Activated naive CD8-positive, alpha-beta T cell treated with anti-CD3 and anti-CD28 coated beads, Interleukin-2, amount 10 ng/mL, durations not matched to agents 7 days and 5 days (primary cell): ENCODE measurements around the gene SEMA5B. TPM values are rescaled to one million over a fixed set of nuclear protein-coding genes. Genes with fewer than 3 reads are reported as not detected.

ENCODE experiments used
- ATAC-seq: fragments of 150-1000 bp; cut with Tn5 transposase; one replicate; pipeline ENCODE4 v1.10.0; 2021; ENCODE audit warnings: low read depth, moderate library complexity
- POLR2A ChIA-PET: fragments of 350-600 bp; sonication (Branson Sonifier 250); formaldehyde crosslinking; loops from one replicate; lab custom pipeline; 2021; ENCODE audit warnings: antibody characterized with exemption; lab: Charles Lee
- DNase-seq: peaks from one replicate; pipeline ENCODE4 v3.0.0; 2021
- H3K27ac Mint-ChIP-seq: one replicate; pipeline ENCODE4 v1.8.0; 2022; ENCODE audit warnings: mild to moderate bottlenecking, mixed read lengths
- H3K27me3 Mint-ChIP-seq: one replicate; pipeline ENCODE4 v1.8.0; 2022; ENCODE audit warnings: mild to moderate bottlenecking, moderate library complexity, mixed read lengths
- H3K36me3 Mint-ChIP-seq: one replicate; pipeline ENCODE4 v1.8.0; 2021; ENCODE audit warnings: mild to moderate bottlenecking, mixed read lengths
- H3K4me1 Mint-ChIP-seq: one replicate; pipeline ENCODE4 v1.8.0; 2021; ENCODE audit warnings: mixed read lengths
- H3K4me3 Mint-ChIP-seq: one replicate; pipeline ENCODE4 v1.8.0; 2022; ENCODE audit warnings: mild to moderate bottlenecking, moderate library complexity, mixed read lengths
- H3K9me3 Mint-ChIP-seq: one replicate; pipeline ENCODE4 v1.8.0; 2021; ENCODE audit warnings: mixed read lengths
- total RNA-seq, 2 experiments: library from RNA; stranded (reverse); gene quantifications; one replicate each; pipeline ENCODE4 v1.2.3, GENCODE V29; 2021

Gene SEMA5B
- total RNA-seq, 2 experiments from 2014 or later: 0.17 to 0.28 TPM

DNA sequence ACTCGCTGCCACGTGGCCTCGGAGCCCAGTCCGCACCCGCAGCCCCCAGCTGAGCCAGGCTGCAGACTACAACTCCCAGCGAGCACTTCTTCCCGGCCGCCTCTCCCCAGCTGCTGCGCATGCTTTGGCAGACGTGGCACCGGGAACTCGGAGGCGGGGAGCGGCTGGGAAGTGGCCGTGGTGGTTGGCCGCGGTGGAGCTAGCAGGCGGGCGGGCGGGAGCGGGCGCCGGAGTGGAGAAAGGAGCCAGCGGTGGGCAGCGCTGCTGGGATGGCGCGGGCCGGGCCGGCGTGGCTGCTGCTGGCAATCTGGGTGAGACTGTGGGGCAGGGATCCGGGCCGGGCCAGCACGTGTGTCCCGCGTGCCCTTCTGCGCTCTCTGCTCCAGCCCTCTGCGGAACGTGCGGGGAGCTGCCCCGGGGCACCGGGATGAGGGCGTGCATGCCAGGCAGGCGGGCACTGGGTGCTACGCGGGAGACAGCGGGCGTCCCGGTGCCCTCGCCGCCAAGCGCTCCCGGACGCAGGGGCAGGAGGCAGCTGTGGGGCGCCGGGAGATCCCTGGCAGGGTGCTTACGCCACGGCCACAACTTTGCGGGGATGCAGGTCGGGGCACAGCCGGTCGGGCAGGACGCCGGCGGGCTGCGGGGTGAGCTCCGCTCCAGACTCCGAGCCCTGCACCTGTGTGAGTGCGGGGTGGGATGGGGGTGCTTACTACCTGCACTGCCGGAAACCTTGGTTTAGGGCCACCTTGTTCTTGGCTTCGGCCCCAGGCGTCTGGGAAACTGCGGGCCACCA, 39.5 kb upstream of the SEMA5B start, which contains the start of gene PDIA5:
Gene PDIA5, plus strand, starts transcription at position 130 of the 793 bp plus-strand sequence. Its CDS starts 140 bp downstream, at position 270.
- Mint-ChIP-seq H3K4me3 (peak within 1 kb of the TSS; percentile 81), H3K9me3 (no peaks in the 10 kb centered on the region), H3K36me3 (peaks cover 3% of the 10 kb centered on the region), H3K27ac (peak within 1 kb of the TSS; percentile 54), H3K27me3 (peaks cover 8% of the 10 kb centered on the region), H3K4me1 (peaks cover 38% of the 10 kb centered on the region)
- ATAC-seq (peak; percentile 66), DNase-seq (peak; percentile 73)
- POLR2A ChIA-PET: interaction anchor here (0.9 kb wide), 2 partner anchors 19 to 135 kb away, joined by 3 to 8 read pairs; partner anchors contain the start of gene SEC22A

DNA sequence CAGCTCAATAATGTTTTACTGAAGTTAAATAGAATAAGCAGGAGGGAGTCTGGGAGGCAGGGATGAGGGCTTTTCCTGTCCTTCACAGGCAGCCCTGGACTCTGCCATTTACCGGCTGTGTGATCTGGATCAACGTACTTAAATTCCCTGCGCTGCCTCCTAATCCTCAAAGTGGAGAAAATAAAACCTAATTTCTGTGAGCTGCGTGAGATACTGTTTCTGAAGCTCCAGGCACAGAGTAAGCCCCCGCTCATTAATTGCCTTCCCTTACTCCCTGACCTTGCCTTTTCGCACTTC, 39.0 kb upstream of the SEMA5B start:
- no peaks in the 10 kb centered on the region for H3K9me3 Mint-ChIP-seq
- peak overlapping the region; percentile 81 for H3K4me3 Mint-ChIP-seq
- H3K27me3 Mint-ChIP-seq: peaks cover 13% of the 10 kb centered on the region
- ATAC-seq (no peak), DNase-seq (no peak)
- peak overlapping the region; percentile 54 for H3K27ac Mint-ChIP-seq
- POLR2A ChIA-PET: interaction anchor here (0.9 kb wide), 1 partner anchor 135 kb away, joined by 3 read pairs; the partner anchor contains the start of gene SEC22A
- H3K4me1 Mint-ChIP-seq: peaks cover 37% of the 10 kb centered on the region
- H3K36me3 Mint-ChIP-seq: peaks cover 2% of the 10 kb centered on the region

DNA sequence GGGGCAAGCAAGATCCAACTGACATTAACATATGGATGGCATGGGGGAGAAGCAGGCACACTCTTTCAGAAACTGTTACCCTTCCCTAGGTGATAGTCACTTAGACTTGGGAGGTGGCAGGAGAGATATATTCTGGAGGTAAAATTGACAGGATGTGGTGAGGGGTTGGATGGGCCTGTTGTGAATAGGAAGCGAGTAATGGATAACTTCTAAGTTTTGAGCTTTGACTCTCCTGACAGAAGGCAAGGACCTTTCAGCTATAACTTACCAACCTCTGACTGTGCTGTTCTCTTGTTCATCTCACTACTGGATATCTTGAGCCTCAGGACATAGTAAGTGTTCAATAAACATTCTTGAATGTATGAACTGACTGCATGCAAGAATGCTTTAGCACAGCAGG, 37.4 kb upstream of the SEMA5B start:
- ATAC-seq: peak; percentile 55
- POLR2A ChIA-PET: no interaction called here

DNA sequence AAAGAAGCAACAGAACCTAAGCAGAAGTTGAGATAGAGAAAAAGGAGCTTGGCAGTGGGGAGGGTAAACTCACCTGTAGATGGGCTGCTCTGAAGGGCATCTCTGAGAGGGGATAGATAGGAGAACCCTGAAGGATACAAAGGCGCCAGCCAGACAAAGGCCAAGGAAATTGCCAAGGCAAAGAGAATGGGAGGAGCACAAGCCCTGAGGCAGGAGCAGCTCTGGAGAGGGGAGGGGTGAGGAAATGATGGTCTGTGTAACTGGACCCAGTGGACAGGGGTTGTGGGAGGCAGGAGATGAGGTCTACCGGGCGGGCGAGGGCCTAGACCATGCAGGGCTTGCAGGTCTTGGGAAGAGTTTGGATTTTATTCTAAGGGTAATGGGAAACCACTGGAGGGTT, 36.9 kb upstream of the SEMA5B start:
- no peak for ATAC-seq
- H3K27ac Mint-ChIP-seq: no peak overlapping the region
- no peaks in the 10 kb centered on the region for H3K9me3 Mint-ChIP-seq
- peaks cover 34% of the 10 kb centered on the region for H3K4me1 Mint-ChIP-seq
- peak overlapping the region; percentile 31 for H3K4me3 Mint-ChIP-seq
- DNase-seq: no peak
- peaks cover 21% of the 10 kb centered on the region for H3K27me3 Mint-ChIP-seq
- POLR2A ChIA-PET: no interaction called here
- peaks cover 2% of the 10 kb centered on the region for H3K36me3 Mint-ChIP-seq

More for the DNA sequence above, 37.4 kb upstream of the SEMA5B start:
- Mint-ChIP-seq H3K27ac (peak overlapping the region; percentile 1), H3K36me3 (peaks cover 2% of the 10 kb centered on the region), H3K9me3 (no peaks in the 10 kb centered on the region), H3K4me1 (peaks cover 34% of the 10 kb centered on the region), H3K4me3 (peak overlapping the region; percentile 31), H3K27me3 (peaks cover 20% of the 10 kb centered on the region)
- no peak for DNase-seq

DNA sequence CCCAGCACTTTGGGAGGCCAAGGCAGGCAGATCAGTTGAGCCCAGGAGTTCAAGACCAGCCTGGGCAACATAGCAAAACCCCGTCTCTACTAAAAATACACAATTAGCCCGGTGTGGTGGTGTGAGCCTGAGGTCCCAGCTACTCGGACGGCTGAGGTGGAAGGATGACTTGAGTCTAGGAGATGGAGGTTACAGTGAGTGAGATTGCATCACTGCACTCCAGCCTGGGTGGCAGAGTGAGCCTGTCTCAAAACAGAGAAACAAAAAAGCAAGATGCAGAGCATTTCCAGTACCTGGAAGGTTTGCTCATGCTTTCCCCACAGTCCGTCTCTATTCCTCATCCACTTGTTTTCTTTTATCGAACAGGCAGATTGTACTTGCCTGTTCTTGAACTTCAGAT, 35.5 kb upstream of the SEMA5B start:
- Mint-ChIP-seq H3K36me3 (peaks cover 2% of the 10 kb centered on the region), H3K9me3 (no peaks in the 10 kb centered on the region), H3K27me3 (peaks cover 21% of the 10 kb centered on the region), H3K4me3 (no peak overlapping the region), H3K4me1 (peaks cover 28% of the 10 kb centered on the region), H3K27ac (no peak overlapping the region)
- DNase-seq (no peak), ATAC-seq (no peak)
- POLR2A ChIA-PET: no interaction called here

DNA sequence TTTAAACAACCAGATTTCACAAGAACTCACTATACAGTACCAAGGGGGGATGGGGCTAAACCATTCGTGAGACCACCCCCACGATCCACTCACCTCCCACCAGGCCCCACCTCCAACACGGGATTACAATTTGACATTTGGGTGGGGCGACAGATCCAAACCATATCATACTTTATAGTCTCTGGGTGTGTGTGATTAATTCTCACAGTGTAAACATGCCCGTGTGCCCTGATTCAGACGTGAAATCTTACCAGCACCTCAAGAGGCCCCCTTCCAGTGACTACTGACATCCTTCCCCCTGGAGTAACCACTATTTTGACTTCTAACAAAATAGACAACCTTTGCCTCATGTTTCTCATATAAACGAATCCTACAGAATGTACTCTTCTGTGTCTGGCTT, 34.3 kb upstream of the SEMA5B start:
- Mint-ChIP-seq H3K9me3 (no peaks in the 10 kb centered on the region), H3K4me1 (peaks cover 23% of the 10 kb centered on the region), H3K27me3 (peaks cover 21% of the 10 kb centered on the region), H3K27ac (no peak overlapping the region), H3K36me3 (no peaks in the 10 kb centered on the region), H3K4me3 (no peak overlapping the region)
- POLR2A ChIA-PET: no interaction called here
- ATAC-seq (no peak), DNase-seq (no peak)

DNA sequence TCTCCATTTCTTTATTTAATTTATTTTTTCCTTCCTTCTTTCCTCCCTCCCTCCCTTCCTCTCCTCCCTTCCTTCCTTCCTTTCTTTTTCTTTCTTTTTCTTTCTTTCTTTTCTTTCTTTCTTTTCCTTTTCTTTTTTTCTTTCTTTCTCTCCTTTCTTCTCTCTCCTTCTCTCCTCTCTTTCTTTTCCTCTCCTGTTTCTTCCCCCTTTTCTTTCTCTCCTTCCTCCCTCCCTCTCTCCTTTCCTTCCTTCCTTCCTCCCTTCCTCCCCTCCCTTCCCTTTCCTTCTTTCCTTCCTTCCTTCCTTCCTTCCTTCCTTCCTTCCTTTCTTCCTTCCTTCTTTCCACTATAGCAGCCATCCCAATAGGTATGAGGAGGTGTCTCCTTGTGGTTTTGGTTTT, 32.5 kb upstream of the SEMA5B start:
- no peak for ATAC-seq
- POLR2A ChIA-PET: no interaction called here

DNA sequence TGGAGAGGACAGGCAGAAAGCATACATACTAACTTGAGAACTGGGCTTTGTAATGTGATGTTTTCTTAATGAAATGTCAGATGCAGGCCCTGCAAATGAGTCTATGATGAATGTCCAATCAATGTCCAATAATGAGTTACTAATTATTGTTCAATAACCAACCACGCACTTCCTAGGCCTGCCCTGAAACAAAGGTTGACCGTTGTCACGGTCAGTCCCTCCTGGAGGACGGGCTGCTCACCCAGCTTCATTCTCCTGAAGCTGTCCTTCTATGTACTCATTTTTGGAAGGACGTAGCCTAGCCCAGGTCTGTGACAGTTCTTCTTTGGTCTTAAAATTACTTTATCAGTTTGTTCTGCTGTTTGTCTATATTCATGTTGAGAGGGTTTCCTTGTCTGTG, 30.9 kb upstream of the SEMA5B start:
- Mint-ChIP-seq H3K4me3 (no peak overlapping the region), H3K4me1 (peaks cover 1% of the 10 kb centered on the region), H3K36me3 (no peaks in the 10 kb centered on the region), H3K27ac (no peak overlapping the region), H3K27me3 (peaks cover 31% of the 10 kb centered on the region), H3K9me3 (no peaks in the 10 kb centered on the region)
- ATAC-seq: no peak
- no peak for DNase-seq
- POLR2A ChIA-PET: no interaction called here

More for the DNA sequence above, 32.5 kb upstream of the SEMA5B start:
- H3K4me1 Mint-ChIP-seq: peaks cover 11% of the 10 kb centered on the region
- H3K9me3 Mint-ChIP-seq: no peaks in the 10 kb centered on the region
- no peak overlapping the region for H3K27ac Mint-ChIP-seq
- H3K27me3 Mint-ChIP-seq: peaks cover 24% of the 10 kb centered on the region
- DNase-seq: no peak
- H3K4me3 Mint-ChIP-seq: no peak overlapping the region
- no peaks in the 10 kb centered on the region for H3K36me3 Mint-ChIP-seq

DNA sequence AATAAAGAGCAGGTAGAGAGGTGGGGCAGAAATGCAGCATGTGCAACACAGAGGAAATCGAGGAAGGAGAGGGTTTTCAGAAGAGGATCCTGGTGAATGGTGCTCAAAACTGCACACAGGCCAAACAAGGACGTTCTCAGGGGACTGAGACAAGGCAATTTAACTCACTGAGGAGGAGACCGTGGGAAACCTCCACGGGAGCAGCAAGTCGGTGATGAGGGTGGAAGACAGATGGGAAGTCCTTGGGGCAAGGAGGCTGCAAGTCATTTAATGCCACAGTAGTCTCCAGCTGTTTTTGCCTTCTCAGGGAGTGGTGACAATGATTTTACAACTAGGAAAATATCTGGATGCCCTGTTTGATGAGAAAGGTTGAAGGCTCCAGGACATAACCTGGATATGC, 27.8 kb upstream of the SEMA5B start:
- H3K4me1 Mint-ChIP-seq: no peaks in the 10 kb centered on the region
- no peaks in the 10 kb centered on the region for H3K36me3 Mint-ChIP-seq
- POLR2A ChIA-PET: no interaction called here
- DNase-seq (no peak), ATAC-seq (no peak)
- H3K9me3 Mint-ChIP-seq: no peaks in the 10 kb centered on the region
- H3K4me3 Mint-ChIP-seq: no peak overlapping the region
- H3K27ac Mint-ChIP-seq: no peak overlapping the region
- peaks cover 17% of the 10 kb centered on the region for H3K27me3 Mint-ChIP-seq

DNA sequence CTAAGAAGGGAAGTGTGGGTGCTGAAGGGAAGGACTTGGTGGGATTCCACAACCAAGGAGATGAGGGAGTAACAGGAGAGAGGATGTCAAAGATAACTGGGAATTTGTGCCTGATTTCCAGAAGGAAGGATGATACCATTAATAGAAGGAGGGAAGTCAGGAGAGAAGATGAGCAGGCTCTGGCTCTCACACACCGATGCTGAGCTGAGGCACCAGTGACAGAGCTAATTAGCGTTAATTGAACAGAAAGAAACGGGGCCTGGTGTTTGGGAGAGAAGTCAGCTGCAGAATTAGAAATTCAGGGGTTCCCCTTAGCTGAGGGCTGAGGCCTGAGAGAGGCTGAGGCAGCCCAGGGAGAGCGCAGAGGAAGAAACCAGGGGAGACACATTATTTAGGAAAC, 27.4 kb upstream of the SEMA5B start:
- DNase-seq (no peak), ATAC-seq (no peak)
- Mint-ChIP-seq H3K4me1 (no peaks in the 10 kb centered on the region), H3K27me3 (peaks cover 15% of the 10 kb centered on the region), H3K36me3 (no peaks in the 10 kb centered on the region), H3K27ac (no peak overlapping the region), H3K4me3 (no peak overlapping the region), H3K9me3 (no peaks in the 10 kb centered on the region)
- POLR2A ChIA-PET: no interaction called here

DNA sequence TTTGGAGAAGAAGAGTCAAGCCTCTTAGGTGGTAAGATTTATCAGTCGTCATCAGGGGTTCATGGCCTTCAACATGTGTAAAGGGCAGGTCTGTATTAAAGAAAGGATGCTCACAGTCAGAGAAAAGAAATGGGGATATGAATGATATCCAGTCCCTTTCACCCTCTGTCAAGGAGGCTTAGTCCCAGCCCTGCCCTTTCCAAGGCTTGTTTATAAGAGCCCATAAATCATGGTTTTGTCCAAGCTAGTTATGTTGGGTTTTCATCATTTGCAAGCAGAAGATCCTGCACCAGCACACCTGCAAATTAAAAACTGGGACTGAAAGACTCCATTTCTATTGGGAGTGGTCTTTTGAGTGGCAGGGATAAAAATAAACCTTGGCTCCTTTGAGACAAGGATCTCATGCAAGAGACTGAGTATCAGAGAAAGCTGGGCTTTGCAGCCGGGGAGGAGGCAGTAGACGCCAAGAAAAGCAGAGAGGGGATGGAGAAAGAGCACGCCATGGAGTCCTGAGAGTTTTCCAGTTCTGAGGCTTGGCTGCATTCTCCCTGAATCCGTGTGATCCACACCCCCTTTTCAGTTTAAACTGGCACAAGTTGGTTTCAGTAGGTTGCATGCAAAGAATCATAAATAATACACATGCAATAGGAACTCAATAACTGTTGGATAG, 26.7 kb upstream of the SEMA5B start:
- no peak for DNase-seq
- POLR2A ChIA-PET: no interaction called here
- Mint-ChIP-seq H3K9me3 (no peaks in the 10 kb centered on the region), H3K4me1 (no peaks in the 10 kb centered on the region), H3K4me3 (no peak overlapping the region), H3K27me3 (peaks cover 15% of the 10 kb centered on the region), H3K36me3 (no peaks in the 10 kb centered on the region), H3K27ac (no peak overlapping the region)
- ATAC-seq: no peak

DNA sequence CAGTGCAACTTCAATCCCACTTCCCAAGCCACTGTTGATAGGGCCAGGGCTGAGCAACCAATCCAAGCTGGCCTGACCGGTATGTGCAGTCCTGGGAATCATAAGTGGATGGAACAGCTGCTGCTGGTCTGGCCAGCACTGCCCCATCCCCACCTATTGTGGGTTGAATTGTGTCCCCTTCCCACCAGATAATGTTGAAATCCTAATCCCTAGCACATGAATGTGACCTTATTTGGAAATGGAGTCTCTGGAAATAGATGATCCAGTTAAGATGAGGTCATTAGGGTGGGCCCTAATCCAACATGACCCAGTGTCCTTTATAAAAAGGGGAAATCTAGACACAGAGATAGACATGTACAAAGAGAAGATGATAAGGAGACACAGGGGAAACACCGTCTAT, 25.5 kb upstream of the SEMA5B start:
- POLR2A ChIA-PET: no interaction called here
- H3K27ac Mint-ChIP-seq: no peak overlapping the region
- no peak for DNase-seq
- peaks cover 15% of the 10 kb centered on the region for H3K27me3 Mint-ChIP-seq
- H3K4me3 Mint-ChIP-seq: no peak overlapping the region
- no peak for ATAC-seq
- H3K9me3 Mint-ChIP-seq: no peaks in the 10 kb centered on the region
- no peaks in the 10 kb centered on the region for H3K4me1 Mint-ChIP-seq
- no peaks in the 10 kb centered on the region for H3K36me3 Mint-ChIP-seq

DNA sequence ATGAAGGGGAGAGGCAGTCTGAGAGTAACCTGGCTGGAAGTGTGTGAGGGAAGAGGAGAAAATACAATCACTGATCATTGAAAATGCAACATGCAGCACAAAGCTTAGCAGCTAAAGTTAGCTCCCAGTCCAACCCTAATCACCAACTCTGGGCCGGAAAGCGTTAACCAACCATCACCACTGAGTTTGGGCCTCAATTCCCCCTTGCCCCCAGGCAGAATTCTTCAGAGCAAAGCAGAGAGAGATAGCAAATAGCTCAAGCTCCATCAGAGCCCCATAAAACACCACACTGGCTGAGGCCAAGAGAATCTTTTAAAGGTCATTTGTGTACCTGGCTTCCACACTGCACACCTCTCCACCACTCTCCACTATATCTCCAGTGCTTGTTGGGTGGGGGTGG, 23.1 kb upstream of the SEMA5B start:
- no peak for ATAC-seq
- Mint-ChIP-seq H3K27me3 (peaks cover 18% of the 10 kb centered on the region), H3K4me3 (no peak overlapping the region), H3K27ac (no peak overlapping the region), H3K4me1 (no peaks in the 10 kb centered on the region), H3K36me3 (no peaks in the 10 kb centered on the region), H3K9me3 (no peaks in the 10 kb centered on the region)
- no peak for DNase-seq
- POLR2A ChIA-PET: no interaction called here
